Lung microvascular endothelial cell (primary cell): ENCODE results near the gene ERVMER34-1. TPM values are rescaled to one million over a fixed set of nuclear protein-coding genes. Genes with fewer than 3 reads are reported as not detected.
A peak's percentile ranks its signal among the peaks of the same experiment; 100 is the strongest.

ENCODE experiments used
- DNase-seq, 2 donors: peaks; one replicate each; pipeline versions ENCODE4 v3.0.0 to v3.0.0-alpha.2; 2010; ENCODE audit warnings: low read depth in 2 of 2
- total RNA-seq: library from RNA; depleted of rRNA; stranded (reverse); fragments of >200 nt; gene quantifications from 2 replicates; pipeline ENCODE4 v1.2.1, GENCODE V29; 2014

Gene ERVMER34-1
- total RNA-seq, 1 donor from 2014 or later, result under 0.01 TPM

DNA sequence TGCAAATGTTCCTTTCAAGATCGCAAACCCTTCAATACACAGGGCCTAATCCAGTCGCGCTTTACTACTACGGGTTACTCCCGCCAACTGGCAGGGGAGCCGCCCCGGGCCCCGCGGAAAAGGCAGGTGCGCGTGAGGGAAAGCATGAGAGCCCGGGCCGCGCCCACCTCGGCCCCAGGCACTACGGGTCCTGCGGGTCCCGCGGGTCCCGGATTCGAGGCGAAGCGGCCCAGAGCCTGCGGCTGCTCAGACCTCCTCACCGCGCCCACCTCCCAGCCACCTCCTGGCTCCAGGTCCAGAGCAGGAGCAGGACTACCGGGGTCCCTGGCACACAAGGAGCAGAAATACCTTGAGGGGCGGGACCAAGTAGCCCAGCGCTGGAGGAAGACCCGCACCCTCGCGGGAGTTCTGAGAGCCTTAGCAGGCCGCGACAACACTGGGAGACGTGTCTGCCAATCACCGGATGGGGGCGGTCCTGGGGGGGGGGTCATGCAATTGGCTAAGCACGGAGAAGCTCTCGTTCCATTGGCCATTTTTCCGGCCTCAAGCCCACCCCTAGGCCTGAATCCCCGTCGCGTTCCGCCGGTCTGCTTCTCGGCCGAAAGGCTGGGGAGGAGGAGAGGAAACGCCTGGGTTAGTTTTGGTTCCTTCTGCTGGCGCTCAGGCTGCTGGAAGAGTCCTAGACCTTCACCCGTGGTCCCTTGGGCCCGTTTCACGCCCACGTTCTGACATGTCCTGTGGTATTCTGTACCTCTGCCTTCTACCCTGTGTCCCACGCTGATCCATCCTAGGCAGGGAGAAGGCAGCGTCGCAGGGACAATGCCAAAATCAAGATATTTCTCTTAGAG is 29.0 kb downstream of the ERVMER34-1 start:
- peak; percentile 97 to 98 for DNase-seq

DNA sequence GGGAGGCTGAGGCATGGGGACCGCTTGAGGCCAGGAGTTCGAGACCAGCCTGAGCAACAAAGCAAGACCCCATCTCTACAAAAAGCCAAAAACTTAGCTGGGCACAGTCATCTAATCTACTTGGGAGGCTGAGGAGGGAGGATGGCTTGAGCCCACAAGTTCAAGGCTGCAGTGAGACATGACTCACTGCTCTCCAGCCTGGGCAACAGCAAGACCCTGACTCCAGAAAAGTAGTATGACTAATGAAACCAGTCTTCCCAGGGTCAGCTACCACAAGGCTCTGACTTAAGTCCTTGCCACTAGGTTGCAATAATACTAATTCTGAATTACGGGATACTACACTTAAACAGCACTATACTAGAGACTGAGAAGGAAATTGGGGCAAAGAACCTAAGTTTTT is 33.1 kb downstream of the ERVMER34-1 start:
- DNase-seq, result peak in 1 of 2 donors; percentile 17

DNA sequence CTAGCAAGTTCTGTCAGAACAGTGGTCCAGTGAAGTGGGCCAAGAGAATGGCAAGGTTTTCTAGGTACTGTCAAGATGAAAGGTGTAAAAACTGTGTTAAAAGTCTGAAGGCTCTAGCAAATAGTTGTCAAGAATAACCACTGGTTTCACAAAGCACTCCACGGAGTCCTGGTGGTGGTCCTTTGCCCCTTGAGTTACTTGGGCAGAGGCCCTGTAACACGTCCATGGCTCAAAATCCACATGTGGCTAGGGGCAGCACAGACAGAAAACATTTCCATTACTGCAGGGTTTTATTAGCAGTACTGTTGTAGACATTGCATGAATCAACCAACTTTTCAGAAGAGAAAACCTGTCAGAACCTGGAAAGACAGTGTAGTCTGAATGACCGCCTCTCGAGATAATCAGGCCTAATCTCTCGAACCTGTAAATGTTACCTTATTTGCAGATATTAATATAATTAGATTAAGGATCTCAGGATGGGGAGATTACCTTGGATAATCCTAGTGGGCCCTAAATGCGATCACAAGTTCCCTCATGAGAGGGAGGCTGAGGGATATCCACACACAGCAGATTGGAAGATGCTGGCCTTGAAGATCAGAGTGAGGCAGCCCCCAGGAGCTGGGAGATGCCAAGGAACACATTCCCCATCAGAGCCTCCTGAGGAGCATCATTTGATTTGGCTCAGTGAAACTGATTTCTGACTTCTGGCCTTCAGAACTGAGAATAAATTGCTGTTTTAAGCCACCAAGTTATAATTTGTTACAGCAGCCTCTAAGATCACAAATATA is 34.7 kb downstream of the ERVMER34-1 start:
- DNase-seq, result no peak

DNA sequence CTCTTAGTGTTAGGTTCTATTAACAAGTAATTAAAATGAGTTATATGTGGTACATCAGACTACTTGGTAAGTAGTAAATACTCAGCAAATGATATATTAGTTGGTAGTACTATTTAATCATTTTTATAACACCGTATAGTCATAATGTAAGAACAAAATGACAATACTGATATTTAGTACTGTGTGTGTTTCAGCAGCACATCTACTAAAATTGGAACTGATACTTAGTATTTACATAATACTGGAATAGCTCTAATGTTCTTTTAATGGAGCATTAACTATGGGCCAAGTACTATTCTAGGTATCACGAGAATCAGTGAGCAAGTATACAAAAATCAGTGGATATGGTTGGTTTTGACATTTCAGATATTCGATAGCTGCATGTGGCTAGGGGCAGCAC is 35.3 kb downstream of the ERVMER34-1 start:
- DNase-seq, result no peak

DNA sequence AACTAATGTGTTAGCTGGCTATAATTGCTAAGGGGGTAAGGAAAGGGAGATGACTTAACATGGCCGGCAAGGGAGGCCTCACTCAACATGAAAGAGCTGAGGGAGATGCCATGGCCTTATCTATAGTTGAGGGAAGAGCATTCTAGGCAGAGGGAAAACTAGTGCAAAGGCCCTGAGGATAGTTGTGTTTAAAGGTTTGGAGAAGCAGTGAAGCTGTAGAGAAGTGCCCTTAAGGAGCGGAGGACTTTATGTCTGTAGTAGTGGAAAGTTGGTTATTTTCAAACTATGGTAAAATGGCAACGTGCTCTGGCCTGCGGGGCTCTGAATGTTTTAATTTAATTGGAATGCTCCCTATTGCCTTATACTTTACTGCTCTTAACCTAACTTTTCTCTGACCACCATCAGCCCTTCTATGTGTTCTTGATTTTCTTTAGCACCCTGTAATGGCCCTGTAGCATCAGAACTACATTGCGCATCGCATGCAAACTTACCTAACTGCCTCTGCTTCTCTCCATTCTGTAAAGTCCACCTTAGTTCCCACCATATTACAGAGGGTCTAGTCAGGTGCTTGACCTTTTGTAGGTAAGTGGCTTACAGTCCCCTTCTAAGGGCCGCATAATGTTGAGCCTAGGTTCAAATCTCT is 35.8 kb downstream of the ERVMER34-1 start:
- no peak for DNase-seq

DNA sequence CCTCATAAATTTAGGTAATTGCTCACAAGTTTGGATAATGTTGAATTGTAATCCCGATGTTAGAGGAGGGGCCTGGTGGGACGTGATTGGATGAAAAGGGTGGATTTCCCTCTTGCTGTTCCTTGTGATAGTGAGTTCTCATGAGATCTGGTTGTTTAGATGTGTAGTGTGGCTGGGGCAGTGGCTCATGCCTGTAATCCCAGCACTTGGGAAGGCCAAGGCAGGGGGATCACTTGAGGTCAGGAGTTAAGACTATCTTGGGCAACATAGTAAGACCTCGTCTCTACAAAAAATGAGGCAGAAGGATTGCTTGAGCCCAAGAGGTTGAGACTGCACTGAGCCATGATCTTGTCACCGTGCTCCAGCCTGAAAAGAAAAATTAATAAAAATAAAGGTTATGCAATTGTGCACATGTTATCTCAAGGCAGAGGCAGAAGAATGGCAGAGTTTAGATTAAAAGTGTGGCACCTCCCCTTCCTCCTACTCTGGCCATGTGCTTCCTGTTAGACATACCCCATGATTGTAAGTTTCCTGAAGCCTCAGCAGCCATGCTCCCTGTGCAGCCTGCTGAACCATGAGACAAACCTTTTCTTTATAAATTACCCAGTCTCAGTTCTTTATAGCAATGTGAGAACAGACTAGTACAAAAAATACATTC is 36.5 kb downstream of the ERVMER34-1 start:
- peak; percentile 15 to 16 for DNase-seq

DNA sequence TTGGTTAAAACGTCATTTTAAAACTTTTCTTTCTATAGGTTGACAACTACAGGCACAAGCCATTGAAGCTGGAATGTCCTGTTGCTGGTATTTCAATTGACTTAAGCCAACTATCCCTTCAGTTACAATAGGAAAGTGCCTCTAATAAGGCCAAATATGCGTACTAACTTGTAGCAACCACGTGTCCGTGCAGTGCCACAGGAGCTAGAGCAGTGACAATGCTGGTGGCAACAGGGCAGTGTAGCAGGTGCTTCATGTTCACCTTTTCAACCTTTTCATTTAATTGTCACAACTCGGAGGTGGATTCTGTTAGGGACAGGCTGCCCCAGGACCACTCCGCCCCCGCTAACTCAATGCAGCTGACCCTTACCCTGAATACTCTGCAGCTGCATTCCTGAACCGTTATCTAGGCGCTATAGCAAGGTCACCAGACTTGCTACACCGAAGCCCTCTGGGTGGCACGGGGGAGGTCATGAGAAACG is 37.7 kb downstream of the ERVMER34-1 start:
- DNase-seq, result peak in 1 of 2 donors; percentile 38

DNA sequence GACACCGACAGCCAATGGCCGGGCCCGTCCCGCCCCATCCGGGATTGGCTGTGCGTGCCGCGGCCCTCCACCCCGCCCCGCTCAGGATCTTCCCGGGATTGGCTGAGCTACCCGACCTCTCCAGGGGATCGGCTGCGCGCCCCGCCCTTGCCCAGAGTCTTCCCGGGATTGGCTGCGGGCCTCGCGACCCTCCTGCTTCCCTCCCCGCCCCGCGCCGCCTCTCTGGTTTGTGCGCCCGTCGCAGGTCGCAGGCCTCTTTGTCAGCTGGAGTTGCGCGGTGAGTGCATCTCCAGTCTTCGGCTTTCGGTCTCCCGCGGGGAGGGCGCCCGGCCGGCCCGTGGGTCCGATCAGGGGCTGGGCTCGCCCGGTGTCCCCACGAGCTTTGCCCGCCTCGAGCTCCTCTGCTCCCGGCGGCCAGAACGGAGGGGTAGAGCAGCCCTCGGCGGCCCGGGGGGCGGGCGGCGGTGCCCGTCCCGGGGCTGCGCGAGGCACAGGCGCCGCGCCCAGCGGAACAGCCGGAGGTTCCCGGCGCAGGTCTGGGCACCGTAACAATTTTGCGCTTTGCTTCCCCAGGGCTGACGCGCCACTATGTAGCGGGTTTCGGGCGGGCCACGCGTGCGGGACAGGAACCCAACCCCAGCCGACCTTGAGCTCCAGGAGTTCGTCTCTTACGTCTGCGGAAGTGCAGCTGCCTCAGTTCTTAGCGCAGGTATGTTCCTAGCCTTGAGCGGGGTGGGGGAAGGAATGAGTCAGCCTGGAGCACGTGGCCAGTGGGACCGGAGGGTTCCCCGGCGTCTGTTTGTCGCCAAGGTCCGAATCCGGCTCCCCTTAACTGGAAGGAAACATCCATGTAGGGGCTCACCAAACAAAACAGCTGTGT is 38.7 kb downstream of the ERVMER34-1 start:
- peak; percentile 97 to 98 for DNase-seq

DNA sequence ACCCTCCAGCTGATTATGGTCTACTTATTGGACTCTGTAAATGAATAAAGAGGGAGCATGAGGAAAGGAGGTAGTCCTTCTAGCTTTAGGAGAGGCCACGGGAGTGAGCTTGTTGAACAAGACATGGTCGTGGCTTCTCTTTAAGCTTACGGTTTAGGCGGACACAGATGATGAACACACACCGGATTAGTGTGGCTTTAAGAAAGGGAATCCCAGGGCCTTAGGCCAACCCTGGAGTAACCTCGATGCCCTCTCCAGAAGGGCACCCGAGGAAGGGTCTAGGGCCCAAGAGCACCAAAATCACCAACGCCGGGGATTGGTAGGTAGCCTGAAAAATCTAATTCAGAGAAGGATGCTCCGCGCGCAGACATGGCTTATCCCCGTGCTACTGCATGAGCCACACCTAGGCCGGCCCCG is 39.4 kb downstream of the ERVMER34-1 start:
- DNase-seq, result no peak

DNA sequence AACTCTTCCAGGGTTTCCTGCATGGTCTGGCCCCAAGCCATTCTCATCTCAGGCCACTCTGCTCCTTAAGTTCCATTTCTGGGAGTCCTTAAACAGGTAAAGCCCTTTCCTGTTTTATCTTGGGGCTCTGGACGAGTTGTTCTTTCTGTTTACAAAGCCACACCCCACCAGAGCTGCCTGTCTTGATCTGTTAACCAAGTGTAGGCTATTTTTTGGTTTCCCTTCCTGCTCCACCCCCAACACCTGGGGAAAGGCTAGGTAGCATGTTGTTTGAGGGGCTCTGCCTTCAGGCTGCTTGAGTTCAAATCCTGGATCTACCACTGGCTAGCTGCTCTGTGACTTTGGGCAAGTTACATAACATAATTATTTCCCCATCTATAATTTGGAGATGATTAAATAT is 40.0 kb downstream of the ERVMER34-1 start:
- no peak for DNase-seq

DNA sequence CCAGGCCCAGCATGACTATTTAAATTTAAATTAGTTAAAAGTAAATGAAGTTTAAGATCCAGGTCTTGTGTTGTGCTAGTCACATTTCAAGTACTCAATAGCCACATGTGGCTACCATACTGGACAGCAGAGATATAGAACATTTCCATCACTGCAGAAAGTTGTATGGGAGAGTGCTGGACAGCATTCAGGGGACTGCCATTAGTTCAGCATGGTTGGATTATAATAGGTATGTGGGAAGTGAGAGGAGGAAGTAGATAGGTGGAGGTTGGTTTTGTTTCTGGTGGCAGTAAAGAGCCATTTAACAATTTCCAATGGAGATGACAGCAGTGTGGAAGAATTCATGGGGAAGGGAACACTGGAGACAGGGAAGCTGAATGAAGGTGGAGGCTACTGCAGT is 42.1 kb downstream of the ERVMER34-1 start:
- no peak for DNase-seq

DNA sequence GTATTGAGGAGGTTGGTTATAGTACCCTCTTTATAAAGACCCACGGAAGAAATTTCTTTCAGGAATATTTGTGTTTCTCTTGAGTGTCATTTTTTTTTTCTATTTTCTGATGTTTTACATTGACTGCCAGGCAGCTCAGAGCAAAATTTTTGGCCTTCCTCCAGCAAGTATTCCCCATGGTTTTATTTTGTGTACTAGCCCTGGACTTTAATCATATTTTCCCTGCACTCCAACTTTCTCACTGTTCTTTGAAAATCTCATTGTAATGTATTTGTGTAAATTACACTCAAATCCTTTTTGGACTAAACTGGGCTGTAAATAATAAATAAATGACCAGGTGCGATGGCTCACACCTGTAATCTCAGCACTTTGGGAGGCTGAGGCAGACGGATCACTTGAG is 46.6 kb downstream of the ERVMER34-1 start:
- DNase-seq, result no peak

DNA sequence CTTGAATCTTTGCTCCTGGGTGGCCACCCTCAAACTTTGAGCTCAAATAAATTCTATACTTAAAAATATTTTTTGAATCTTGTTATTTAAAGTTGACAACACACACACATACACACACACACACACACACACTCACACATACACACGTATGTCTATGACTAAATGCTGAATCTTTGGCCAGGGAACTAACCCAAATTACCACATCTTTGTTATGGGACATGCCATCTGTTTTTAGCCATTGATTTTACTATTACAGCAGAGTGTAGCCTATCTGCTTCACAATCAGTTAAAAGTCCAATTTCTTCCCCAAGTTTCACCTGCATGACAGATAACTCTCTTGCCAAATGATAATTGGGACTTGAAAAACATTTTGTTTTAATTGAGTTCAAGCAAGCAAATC is 47.1 kb downstream of the ERVMER34-1 start:
- DNase-seq, result no peak

DNA sequence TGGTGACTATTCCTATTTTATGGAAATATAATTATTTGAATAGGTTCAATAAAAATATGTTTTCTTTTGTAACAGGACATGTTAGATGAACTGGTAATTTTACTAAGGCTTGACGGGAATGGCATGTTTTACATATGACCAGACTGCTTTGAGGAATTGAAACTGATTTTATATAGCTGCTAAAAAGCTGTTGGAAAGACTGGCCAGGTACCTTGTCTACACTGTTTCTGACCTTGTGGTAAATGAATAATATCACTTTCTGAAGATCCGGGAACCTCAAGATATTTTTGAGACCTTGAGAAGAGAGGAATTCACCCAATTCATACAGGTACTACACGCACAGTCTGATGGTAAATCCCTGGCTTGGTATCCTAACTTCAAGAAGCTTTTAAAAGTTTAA is 50.0 kb downstream of the ERVMER34-1 start:
- no peak for DNase-seq

DNA sequence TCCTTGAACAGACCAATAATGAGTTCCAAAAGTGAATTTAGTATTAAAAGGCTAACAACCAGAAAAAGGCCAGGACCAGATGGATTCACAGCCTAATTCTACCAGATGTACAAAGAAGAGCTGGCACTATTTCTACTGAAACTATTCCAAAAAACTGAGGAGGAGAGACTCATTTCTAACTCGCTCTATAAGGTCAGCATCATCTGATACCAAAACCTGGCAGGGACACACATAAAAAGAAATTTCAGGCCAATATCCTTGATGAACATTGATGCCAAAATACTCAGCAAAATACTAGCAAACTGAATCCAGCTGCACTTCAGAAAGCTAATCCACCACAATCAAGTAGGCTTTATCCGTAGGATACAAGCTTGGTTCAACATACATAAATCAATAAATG is 56.3 kb downstream of the ERVMER34-1 start:
- DNase-seq, result no peak

DNA sequence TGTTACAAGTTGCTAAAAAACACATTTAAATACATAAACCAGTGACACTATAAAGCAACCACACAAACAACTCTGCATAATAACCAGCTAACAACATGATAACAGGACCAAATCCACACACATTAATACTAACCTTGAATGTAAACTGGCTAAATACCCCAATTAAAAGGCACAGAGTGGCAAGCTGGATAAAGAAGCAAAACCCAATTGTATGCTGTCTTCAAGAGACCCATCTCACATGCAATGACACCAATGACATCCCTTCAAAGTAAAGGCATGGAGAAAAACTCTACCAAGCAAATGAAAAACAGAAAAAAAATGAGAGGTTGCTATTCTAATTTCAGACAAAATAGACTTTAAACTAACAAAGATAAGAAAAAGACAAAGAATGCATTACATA is 57.7 kb downstream of the ERVMER34-1 start:
- DNase-seq, result no peak
